Mammary epithelial cell (primary cell): ENCODE measurements around the gene SLC16A12.

ENCODE experiments used
- EZH2 ChIP-seq: IDR thresholded peaks from 2 replicates; pipeline ENCODE4 v1.6.1; 2012; ENCODE audit warnings: low read length, inconsistent platforms, borderline replicate concordance
- TF ChIP-seq, protein P1 (sequence below), 2 donors: IDR thresholded peaks in 1 of 2; conservative IDR thresholded peaks in 1 of 2; 2 replicates each; pipeline ENCODE4 v1.5.1; 2011 to 2012; ENCODE audit warnings: inconsistent platforms in 2 of 2, low read length in 2 of 2, mild to moderate bottlenecking in 2 of 2, control low read depth in 1 of 2, low read depth in 1 of 2; ENCODE audit not compliant: insufficient read depth in 1 of 2; ENCODE audit errors: extremely low read depth in 1 of 2

- TF ChIP-seq, protein P1, sequence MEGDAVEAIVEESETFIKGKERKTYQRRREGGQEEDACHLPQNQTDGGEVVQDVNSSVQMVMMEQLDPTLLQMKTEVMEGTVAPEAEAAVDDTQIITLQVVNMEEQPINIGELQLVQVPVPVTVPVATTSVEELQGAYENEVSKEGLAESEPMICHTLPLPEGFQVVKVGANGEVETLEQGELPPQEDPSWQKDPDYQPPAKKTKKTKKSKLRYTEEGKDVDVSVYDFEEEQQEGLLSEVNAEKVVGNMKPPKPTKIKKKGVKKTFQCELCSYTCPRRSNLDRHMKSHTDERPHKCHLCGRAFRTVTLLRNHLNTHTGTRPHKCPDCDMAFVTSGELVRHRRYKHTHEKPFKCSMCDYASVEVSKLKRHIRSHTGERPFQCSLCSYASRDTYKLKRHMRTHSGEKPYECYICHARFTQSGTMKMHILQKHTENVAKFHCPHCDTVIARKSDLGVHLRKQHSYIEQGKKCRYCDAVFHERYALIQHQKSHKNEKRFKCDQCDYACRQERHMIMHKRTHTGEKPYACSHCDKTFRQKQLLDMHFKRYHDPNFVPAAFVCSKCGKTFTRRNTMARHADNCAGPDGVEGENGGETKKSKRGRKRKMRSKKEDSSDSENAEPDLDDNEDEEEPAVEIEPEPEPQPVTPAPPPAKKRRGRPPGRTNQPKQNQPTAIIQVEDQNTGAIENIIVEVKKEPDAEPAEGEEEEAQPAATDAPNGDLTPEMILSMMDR (conservative IDR thresholded peaks at IDR 0.05 in 1 of 2, IDR thresholded peaks at IDR 0.05 in 1 of 2; ENCODE audit: extremely low read depth in 1 of 2, insufficient read depth in 1 of 2, low read depth in 1 of 2, low read length in 2 of 2) = no peak
- no peak for TF ChIP-seq EZH2
Observed at GRCh38 chr10:89392974-89393373, 142.4 kb downstream of the SLC16A12 start.
